WTC11 (cell line): ENCODE results near the gene UMAD1. TPM values are rescaled to one million over a fixed set of nuclear protein-coding genes. Genes with fewer than 3 reads are reported as not detected.

ENCODE experiments used
- ATAC-seq: fragments of 200-7000 bp; cut with Tn5 transposase; 2 replicates; pipeline ENCODE4 v1.10.0; 2021; ENCODE audit warnings: mild to moderate bottlenecking, moderate library complexity
- CTCF ChIA-PET: fragments of 300-600 bp; sonication (Branson Sonifier 250); formaldehyde crosslinking; loops from one replicate; lab custom pipeline; 2021; ENCODE audit warnings: antibody characterized with exemption; lab: Charles Lee
- POLR2A ChIA-PET: fragments of 350-600 bp; sonication (Branson Sonifier 250); formaldehyde crosslinking; loops from one replicate; lab custom pipeline; 2021; ENCODE audit warnings: antibody characterized with exemption; lab: Charles Lee
- DNase-seq: peaks from one replicate; pipeline ENCODE4 v3.0.0; 2021; ENCODE audit warnings: low spot score
- H3K27ac Mint-ChIP-seq: 2 replicates; pipeline ENCODE4 v1.8.0; 2021; ENCODE audit warnings: mixed read lengths
- H3K27me3 Mint-ChIP-seq: 2 replicates; pipeline ENCODE4 v1.8.0; 2021; ENCODE audit warnings: low read depth, mild to moderate bottlenecking, moderate library complexity, mixed read lengths
- H3K36me3 Mint-ChIP-seq: 2 replicates; pipeline ENCODE4 v1.8.0; 2021; ENCODE audit warnings: mixed read lengths
- H3K4me1 Mint-ChIP-seq: 2 replicates; pipeline ENCODE4 v1.8.0; 2022; ENCODE audit warnings: mixed read lengths
- H3K4me3 Mint-ChIP-seq: 2 replicates; pipeline ENCODE4 v1.8.0; 2021; ENCODE audit warnings: mild to moderate bottlenecking, moderate library complexity, mixed read lengths
- H3K9me3 Mint-ChIP-seq: 2 replicates; pipeline ENCODE4 v1.8.0; 2021; ENCODE audit warnings: mixed read lengths
- AR ChIP-seq: fragments of 250-450 bp; sonication (Bioruptor Pico); IDR thresholded peaks from 2 replicates; pipeline ENCODE4 v1.9.0; 2021; ENCODE audit warnings: mild to moderate bottlenecking
- E2F5 ChIP-seq: sonication (generic); formaldehyde crosslinking; IDR thresholded peaks from 2 replicates; pipeline ENCODE4 v1.8.1; 2022; ENCODE audit warnings: mild to moderate bottlenecking, moderate library complexity, missing genetic modification reagents
- GABPB1 ChIP-seq: sonication (generic); formaldehyde crosslinking; IDR thresholded peaks from 2 replicates; pipeline ENCODE4 v1.8.1; 2023; ENCODE audit warnings: mild to moderate bottlenecking, missing genetic modification reagents
- IRF1 ChIP-seq: sonication (generic); formaldehyde crosslinking; IDR thresholded peaks from 2 replicates; pipeline ENCODE4 v1.8.0; 2023; ENCODE audit warnings: missing genetic modification reagents
- MYBL2 ChIP-seq: sonication (generic); formaldehyde crosslinking; IDR thresholded peaks from 2 replicates; pipeline ENCODE4 v1.8.1; 2023; ENCODE audit warnings: mild to moderate bottlenecking, moderate library complexity, missing genetic modification reagents
- NR3C1 ChIP-seq: sonication (generic); formaldehyde crosslinking; conservative IDR thresholded peaks from 2 replicates; pipeline ENCODE4 v1.8.1; 2023; ENCODE audit warnings: low read depth, mild to moderate bottlenecking, missing genetic modification reagents
- SOX15 ChIP-seq: fragments of 250-450 bp; sonication (Bioruptor Pico); IDR thresholded peaks from 2 replicates; pipeline ENCODE4 v1.9.0; 2021; ENCODE audit warnings: mild to moderate bottlenecking
- STAT6 ChIP-seq: sonication (generic); formaldehyde crosslinking; conservative IDR thresholded peaks from 2 replicates; pipeline ENCODE4 v1.8.1; 2023; ENCODE audit warnings: mild to moderate bottlenecking, low read depth, missing genetic modification reagents, moderate library complexity
- TCF7 ChIP-seq: sonication (generic); formaldehyde crosslinking; IDR thresholded peaks from 2 replicates; pipeline ENCODE4 v1.8.0; 2022; ENCODE audit warnings: mild to moderate bottlenecking, low read depth, missing genetic modification reagents, moderate library complexity
- ZNF416 ChIP-seq: fragments of 250-450 bp; sonication (Bioruptor Pico); IDR thresholded peaks from 2 replicates; pipeline ENCODE4 v1.9.0; 2021; ENCODE audit warnings: mild to moderate bottlenecking, inconsistent platforms
- ZNF532 ChIP-seq: fragments of 250-450 bp; sonication (Bioruptor Pico); IDR thresholded peaks from 2 replicates; pipeline ENCODE4 v1.9.0; 2021; ENCODE audit warnings: mild to moderate bottlenecking, borderline replicate concordance
- ZNF671 ChIP-seq: fragments of 250-450 bp; sonication (Bioruptor Pico); IDR thresholded peaks from 2 replicates; pipeline ENCODE4 v1.8.0; 2021; ENCODE audit warnings: mild to moderate bottlenecking
- ZSCAN18 ChIP-seq: fragments of 250-450 bp; sonication (Bioruptor Pico); IDR thresholded peaks from 2 replicates; pipeline ENCODE4 v2.1.2; 2022; ENCODE audit warnings: mild to moderate bottlenecking, moderate library complexity
- total RNA-seq: library from RNA; stranded (reverse); gene quantifications from 3 replicates; pipeline ENCODE4 v1.2.3, GENCODE V29; 2021

The UMAD1 gene
- total RNA-seq, 1 experiment from 2014 or later, result 13.0 TPM

- CTCF ChIA-PET, result no interaction called here
Measured at GRCh38 chr7:7920056-7920455, 279.5 kb downstream of the UMAD1 start.

GRCh38 chr7:7920481-7920880 is 279.9 kb downstream of the UMAD1 start:
- Mint-ChIP-seq H3K4me3 (no peak overlapping the region), H3K36me3 (no peaks in the 10 kb centered on the region), H3K9me3 (peaks cover 6% of the 10 kb centered on the region; the same call in 1 of the 2 replicates), H3K27me3 (no peaks in the 10 kb centered on the region), H3K27ac (peak overlapping the region; percentile 60; the same call in 1 of the 2 replicates), H3K4me1 (peaks cover 62% of the 10 kb centered on the region)
- ChIA-PET CTCF (no interaction called here), POLR2A (no interaction called here)
- ATAC-seq (no peak), DNase-seq (no peak)
- TF ChIP-seq SOX15 (CRISPR knock-in tag), result no peak
- no peak for TF ChIP-seq IRF1 (CRISPR knock-in tag)
- no peak for TF ChIP-seq ZNF416 (CRISPR knock-in tag)
- no peak for TF ChIP-seq GABPB1 (CRISPR knock-in tag)
- no peak for TF ChIP-seq AR

More at GRCh38 chr7:7920056-7920455, 279.5 kb downstream of the UMAD1 start:
- POLR2A ChIA-PET, result no interaction called here
- ATAC-seq, result no peak
- no peak for TF ChIP-seq ZSCAN18
- TF ChIP-seq ZNF532 (CRISPR knock-in tag), result no peak
- no peak for TF ChIP-seq E2F5 (CRISPR knock-in tag)
- TF ChIP-seq TCF7 (CRISPR knock-in tag), result no peak
- no peak for TF ChIP-seq ZNF671 (CRISPR knock-in tag)
- no peak for TF ChIP-seq NR3C1 (CRISPR knock-in tag)
- H3K4me3 Mint-ChIP-seq, result no peak overlapping the region
- H3K27me3 Mint-ChIP-seq, result no peaks in the 10 kb centered on the region
- H3K4me1 Mint-ChIP-seq, result peaks cover 62% of the 10 kb centered on the region
- H3K9me3 Mint-ChIP-seq, result peaks cover 6% of the 10 kb centered on the region; the same call in 1 of the 2 replicates
- no peak overlapping the region for H3K27ac Mint-ChIP-seq
- H3K36me3 Mint-ChIP-seq, result no peaks in the 10 kb centered on the region
- no peak for DNase-seq

GRCh38 chr7:7921830-7922229 is 281.3 kb downstream of the UMAD1 start:
- no peak for DNase-seq
- no peak for ATAC-seq
- Mint-ChIP-seq H3K27me3 (no peaks in the 10 kb centered on the region), H3K4me1 (peaks cover 62% of the 10 kb centered on the region), H3K4me3 (no peak overlapping the region), H3K36me3 (no peaks in the 10 kb centered on the region), H3K9me3 (no peaks in the 10 kb centered on the region), H3K27ac (peak overlapping the region; percentile 6; the same call in 1 of the 2 replicates)
- ChIA-PET POLR2A (no interaction called here), CTCF (no interaction called here)
- no peak for TF ChIP-seq STAT6
- no peak for TF ChIP-seq ZNF532 (CRISPR knock-in tag)
- no peak for TF ChIP-seq MYBL2
